SK-N-SH (cell line): ENCODE measurements around the gene AMFR. TPM values are rescaled to one million over a fixed set of nuclear protein-coding genes. Genes with fewer than 3 reads are reported as not detected.

ENCODE experiments used
- CTCF ChIA-PET: fragments of 300-600, 350-600 bp; formaldehyde crosslinking; extraction: SDS; loops from one replicate; lab custom pipeline; 2021; lab: Yijun Ruan, JAX
- POLR2A ChIA-PET: fragments of 350-600 bp; sonication (Branson Sonifier 250); formaldehyde crosslinking; extraction: SDS; loops from one replicate; lab custom pipeline; 2020; ENCODE audit warnings: antibody characterized with exemption, inconsistent platforms; lab: Yijun Ruan, JAX
- DNase-seq: peaks from one replicate; pipeline ENCODE4 v3.0.0; 2012
- H2AFZ ChIP-seq: fragments of 200-600 bp; sonication (generic); 2 replicates; pipeline ENCODE4 v1.8.1; 2016; ENCODE audit warnings: antibody characterized with exemption, mild to moderate bottlenecking, low read depth
- H3F3A ChIP-seq: fragments of 200-600 bp; sonication (generic); replicated peaks from 2 replicates; pipeline ENCODE3; 2016; ENCODE audit warnings: antibody characterized with exemption, mild to moderate bottlenecking; ENCODE audit not compliant: insufficient read depth
- H3K27ac ChIP-seq, 2 experiments: fragments of 200-500 bp in 1 of 2; fragments of 200-600 bp in 1 of 2; sonication (Bioruptor generic) in 1 of 2; sonication (generic), shearing (Covaris generic) in 1 of 2; 2 replicates each; pipeline versions ENCODE4 v1.5.1 to v1.6.1; 2014 to 2016; ENCODE audit warnings: low read depth in 2 of 2, inconsistent platforms in 1 of 2, low read length in 1 of 2, mild to moderate bottlenecking in 1 of 2, mixed read lengths in 1 of 2
- H3K27me3 ChIP-seq: fragments of 200-600 bp; sonication (generic), shearing (Covaris generic); 2 replicates; pipeline ENCODE4 v1.6.1; 2016; ENCODE audit warnings: mixed run types; ENCODE audit not compliant: insufficient read depth
- H3K36me3 ChIP-seq, 2 experiments: fragments of 200-500 bp in 1 of 2; fragments of 200-600 bp in 1 of 2; sonication (Bioruptor generic) in 1 of 2; sonication (generic) in 1 of 2; replicated peaks in 1 of 2; 2 replicates each; pipeline versions ENCODE3 to v1.5.1; 2014 to 2016; ENCODE audit warnings: low read length in 1 of 2, mild to moderate bottlenecking in 1 of 2; ENCODE audit not compliant: insufficient read depth in 2 of 2, control insufficient read depth in 1 of 2
- H3K4me1 ChIP-seq, 2 experiments: fragments of 200-500 bp in 1 of 2; fragments of 200-600 bp in 1 of 2; sonication (Bioruptor generic) in 1 of 2; sonication (generic), shearing (Covaris generic) in 1 of 2; 2 replicates each; pipeline versions ENCODE4 v1.5.1 to v1.6.1; 2014 to 2016; ENCODE audit warnings: low read depth in 1 of 2, low read length in 1 of 2, mixed run types in 1 of 2; ENCODE audit not compliant: insufficient read depth in 2 of 2, control insufficient read depth in 1 of 2
- H3K4me2 ChIP-seq: fragments of 200-600 bp; sonication (generic), shearing (Covaris generic); 2 replicates; pipeline ENCODE4 v1.6.1; 2017; ENCODE audit warnings: mixed run types
- H3K4me3 ChIP-seq, 2 experiments: fragments of 200-500 bp in 1 of 2; fragments of 200-600 bp in 1 of 2; sonication (Bioruptor generic) in 1 of 2; sonication (generic), shearing (Covaris generic) in 1 of 2; 2 replicates each; pipeline versions ENCODE4 v1.5.1 to v1.8.1; 2014 to 2016; ENCODE audit warnings: low read depth in 2 of 2, inconsistent platforms in 1 of 2, low read length in 1 of 2, mild to moderate bottlenecking in 1 of 2, mixed read lengths in 1 of 2, moderate library complexity in 1 of 2
- H3K79me2 ChIP-seq: fragments of 200-600 bp; sonication (generic); 2 replicates; pipeline ENCODE4 v1.8.1; 2017; ENCODE audit warnings: mild to moderate bottlenecking; ENCODE audit not compliant: insufficient read depth
- H3K9ac ChIP-seq: fragments of 200-600 bp; sonication (generic); 2 replicates; pipeline ENCODE4 v1.6.1; 2017; ENCODE audit warnings: mixed run types
- H3K9me2 ChIP-seq: fragments of 200-600 bp; sonication (generic); 2 replicates; pipeline ENCODE4 v1.6.1; 2017; ENCODE audit warnings: mixed run types
- H3K9me3 ChIP-seq: fragments of 200-600 bp; sonication (generic); 2 replicates; pipeline ENCODE4 v1.6.1; 2017; ENCODE audit warnings: mixed run types, mild to moderate bottlenecking, moderate library complexity
- H4K20me1 ChIP-seq: fragments of 200-600 bp; sonication (generic); 2 replicates; pipeline ENCODE4 v1.6.1; 2017; ENCODE audit warnings: mild to moderate bottlenecking, mixed run types; ENCODE audit not compliant: insufficient read depth
- CHD2 ChIP-seq: fragments of 150-350 bp; IDR thresholded peaks from 2 replicates; pipeline ENCODE4 v1.6.1; 2018; ENCODE audit warnings: low read length; ENCODE audit not compliant: partially characterized antibody
- EP300 ChIP-seq, 2 experiments: IDR thresholded peaks; 2 replicates each; pipeline versions ENCODE4 v1.4.0 to v1.6.1; 2012; ENCODE audit warnings: borderline replicate concordance in 1 of 2, low read depth in 1 of 2, low read length in 1 of 2
- FOXJ3 ChIP-seq: sonication (generic); formaldehyde crosslinking; IDR thresholded peaks from 2 replicates; pipeline ENCODE4 v1.5.1; 2020; ENCODE audit warnings: mild to moderate bottlenecking, missing genetic modification reagents
- POLR2AphosphoS5 ChIP-seq: IDR thresholded peaks from 2 replicates; pipeline ENCODE4 v1.6.1; 2012; ENCODE audit warnings: low read depth, low read length
- RAD21 ChIP-seq: IDR thresholded peaks from 2 replicates; pipeline ENCODE4 v1.6.1; 2012; ENCODE audit warnings: mild to moderate bottlenecking, low read length
- RCOR1 ChIP-seq: fragments of 150-350 bp; IDR thresholded peaks from 2 replicates; pipeline ENCODE4 v1.6.1; 2017; ENCODE audit warnings: antibody characterized with exemption, low read length
- RFX5 ChIP-seq: IDR thresholded peaks from 2 replicates; pipeline ENCODE4 v1.6.1; 2012; ENCODE audit warnings: mild to moderate bottlenecking, improper control_type of control experiment, low read length
- SIN3A ChIP-seq: IDR thresholded peaks from 2 replicates; pipeline ENCODE4 v1.6.1; 2012; ENCODE audit warnings: low read depth, mild to moderate bottlenecking, low read length, moderate library complexity, borderline replicate concordance
- WGBS: methylation state at CpG from one replicate; pipeline ENCODE4 v1.1.6; 2017; ENCODE audit warnings: low lambda C conversion rate; 5-methylcytosine and 5-hydroxymethylcytosine counted together
- polyA plus RNA-seq, 3 experiments: library from polyadenylated mRNA; depleted of rRNA; stranded (reverse); fragments of >200 nt; gene quantifications; 2 replicates each; pipeline ENCODE4 v1.2.3, GENCODE V29; 2012
- TF ChIP-seq, protein P1 (sequence below): IDR thresholded peaks from 2 replicates; pipeline ENCODE4; 2012
- TF ChIP-seq, protein P2 (sequence below): IDR thresholded peaks from 2 replicates; pipeline ENCODE4 v1.4.0; 2012; ENCODE audit warnings: low read depth, borderline replicate concordance
- TF ChIP-seq, protein P3 (sequence below): IDR thresholded peaks from 2 replicates; pipeline ENCODE4 v1.4.0; 2012; ENCODE audit warnings: low read depth, borderline replicate concordance
- TF ChIP-seq, protein P4 (sequence below): fragments of 200-600 bp; sonication (generic); IDR thresholded peaks from 2 replicates; pipeline ENCODE4 v1.6.1; 2017; ENCODE audit warnings: antibody characterized with exemption, mild to moderate bottlenecking, moderate library complexity
- TF ChIP-seq, protein P5 (sequence below): IDR thresholded peaks from 2 replicates; pipeline ENCODE4 v1.4.0; 2012; ENCODE audit warnings: low read depth
- TF ChIP-seq, protein P6 (sequence below): IDR thresholded peaks from 2 replicates; pipeline ENCODE4 v1.6.1; 2012; ENCODE audit warnings: mild to moderate bottlenecking, low read depth, low read length, moderate library complexity

The AMFR gene
- polyA plus RNA-seq, 1 of the 3 experiments (the other 2 are of a cell fraction), result 65.3 TPM

DNA sequence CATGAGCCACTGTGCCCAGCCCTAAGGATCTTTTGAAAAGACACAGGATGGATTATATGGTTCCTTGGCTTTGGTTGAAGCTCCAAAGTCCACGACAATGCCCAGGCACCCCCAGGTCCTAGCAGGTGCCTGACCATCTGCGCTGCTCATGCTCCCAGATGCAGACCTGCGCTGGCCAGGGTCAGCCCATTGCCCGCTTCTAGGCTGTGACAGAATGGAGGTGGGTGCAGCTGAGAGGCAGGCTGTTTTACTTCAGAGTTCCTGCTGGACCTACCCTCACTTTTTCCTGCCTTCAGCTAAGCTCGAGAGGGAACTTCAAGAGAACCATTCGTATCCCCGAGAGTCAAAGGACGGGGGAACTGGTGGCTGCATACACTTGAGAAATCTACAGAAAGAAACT, 60.5 kb downstream of the AMFR start (continued):
- TF ChIP-seq, protein P1, sequence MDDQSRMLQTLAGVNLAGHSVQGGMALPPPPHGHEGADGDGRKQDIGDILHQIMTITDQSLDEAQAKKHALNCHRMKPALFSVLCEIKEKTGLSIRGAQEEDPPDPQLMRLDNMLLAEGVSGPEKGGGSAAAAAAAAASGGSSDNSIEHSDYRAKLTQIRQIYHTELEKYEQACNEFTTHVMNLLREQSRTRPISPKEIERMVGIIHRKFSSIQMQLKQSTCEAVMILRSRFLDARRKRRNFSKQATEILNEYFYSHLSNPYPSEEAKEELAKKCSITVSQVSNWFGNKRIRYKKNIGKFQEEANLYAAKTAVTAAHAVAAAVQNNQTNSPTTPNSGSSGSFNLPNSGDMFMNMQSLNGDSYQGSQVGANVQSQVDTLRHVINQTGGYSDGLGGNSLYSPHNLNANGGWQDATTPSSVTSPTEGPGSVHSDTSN, result no peak

DNA sequence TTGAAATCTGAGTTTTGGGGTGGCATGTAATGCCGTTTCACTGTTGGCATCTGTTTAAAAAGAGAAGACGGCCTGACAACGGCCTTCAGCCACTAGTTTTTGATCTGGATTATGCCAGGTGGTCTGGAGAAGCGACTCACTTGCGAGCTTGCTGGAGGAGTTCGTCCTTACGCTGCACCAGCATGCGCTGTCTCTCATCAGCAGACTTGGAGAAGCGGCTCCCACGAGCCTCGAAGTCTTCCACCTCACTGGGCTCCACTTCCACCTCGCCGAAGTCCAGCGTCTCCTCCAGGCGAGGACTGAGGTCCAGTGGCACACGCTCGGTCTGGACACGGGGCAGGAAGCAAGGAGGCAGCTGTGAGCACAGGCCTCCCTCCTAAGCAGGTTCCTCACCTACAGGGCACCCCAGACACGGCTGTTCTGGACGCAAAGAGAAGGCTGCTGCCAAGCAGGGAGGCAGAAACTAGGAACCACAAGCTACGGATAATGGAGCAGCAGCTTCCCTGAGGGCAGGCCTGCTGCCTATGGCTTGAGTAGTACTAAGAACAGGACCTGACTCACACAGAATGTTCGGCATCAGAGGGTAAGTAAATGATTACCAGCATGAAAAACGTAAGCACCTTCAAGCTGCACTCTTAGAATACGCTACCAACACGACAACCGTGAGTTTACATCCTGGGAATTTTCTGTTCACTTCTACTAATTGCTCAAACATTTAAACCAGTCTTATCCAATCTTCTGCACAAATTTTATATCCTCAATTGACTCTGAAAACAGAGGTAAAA, 61.4 kb downstream of the AMFR start:
- no peaks in the 10 kb centered on the region for H3K9me2 ChIP-seq
- H3K9ac ChIP-seq, result no peak overlapping the region
- no peak for TF ChIP-seq EP300 (IDR thresholded peaks at IDR 0.05; ENCODE audit: borderline replicate concordance in 1 of 2, low read depth in 1 of 2, low read length in 1 of 2)
- TF ChIP-seq RFX5, result no peak
- TF ChIP-seq POLR2AphosphoS5, result no peak
- no peak for TF ChIP-seq SIN3A
- no peak for TF ChIP-seq RAD21
- TF ChIP-seq, protein P2, sequence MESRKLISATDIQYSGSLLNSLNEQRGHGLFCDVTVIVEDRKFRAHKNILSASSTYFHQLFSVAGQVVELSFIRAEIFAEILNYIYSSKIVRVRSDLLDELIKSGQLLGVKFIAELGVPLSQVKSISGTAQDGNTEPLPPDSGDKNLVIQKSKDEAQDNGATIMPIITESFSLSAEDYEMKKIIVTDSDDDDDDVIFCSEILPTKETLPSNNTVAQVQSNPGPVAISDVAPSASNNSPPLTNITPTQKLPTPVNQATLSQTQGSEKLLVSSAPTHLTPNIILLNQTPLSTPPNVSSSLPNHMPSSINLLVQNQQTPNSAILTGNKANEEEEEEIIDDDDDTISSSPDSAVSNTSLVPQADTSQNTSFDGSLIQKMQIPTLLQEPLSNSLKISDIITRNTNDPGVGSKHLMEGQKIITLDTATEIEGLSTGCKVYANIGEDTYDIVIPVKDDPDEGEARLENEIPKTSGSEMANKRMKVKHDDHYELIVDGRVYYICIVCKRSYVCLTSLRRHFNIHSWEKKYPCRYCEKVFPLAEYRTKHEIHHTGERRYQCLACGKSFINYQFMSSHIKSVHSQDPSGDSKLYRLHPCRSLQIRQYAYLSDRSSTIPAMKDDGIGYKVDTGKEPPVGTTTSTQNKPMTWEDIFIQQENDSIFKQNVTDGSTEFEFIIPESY, result no peak
- TF ChIP-seq CHD2, result no peak
- TF ChIP-seq, all 33 proteins: peak for 0
- ChIA-PET POLR2A (no interaction called here), CTCF (interaction anchor here (1.0 to 3.2 kb wide), 2 partner anchors 8 to 899 kb away, joined by 3 to 20 read pairs; no protein-coding TSS in a partner anchor)
- Histone ChIP-seq H3K4me1 (peaks cover 0 to 10% of the 10 kb centered on the region in 2 experiments; a peak in 1 of 4 replicates), H3K4me2 (no peak overlapping the region), H2AFZ (no peak overlapping the region), H3K27ac (no peak overlapping the region), H3K79me2 (no peaks in the 10 kb centered on the region), H3K27me3 (no peaks in the 10 kb centered on the region), H3K9me3 (no peaks in the 10 kb centered on the region), H3K36me3 (peaks cover 19 to 66% of the 10 kb centered on the region in 2 experiments), H4K20me1 (no peaks in the 10 kb centered on the region), H3F3A (peaks cover 5% of the 10 kb centered on the region), H3K4me3 (no peak overlapping the region)
- WGBS, result 94% methylated on average over 26 of the region's 26 CpGs
- DNase-seq, result no peak

DNA sequence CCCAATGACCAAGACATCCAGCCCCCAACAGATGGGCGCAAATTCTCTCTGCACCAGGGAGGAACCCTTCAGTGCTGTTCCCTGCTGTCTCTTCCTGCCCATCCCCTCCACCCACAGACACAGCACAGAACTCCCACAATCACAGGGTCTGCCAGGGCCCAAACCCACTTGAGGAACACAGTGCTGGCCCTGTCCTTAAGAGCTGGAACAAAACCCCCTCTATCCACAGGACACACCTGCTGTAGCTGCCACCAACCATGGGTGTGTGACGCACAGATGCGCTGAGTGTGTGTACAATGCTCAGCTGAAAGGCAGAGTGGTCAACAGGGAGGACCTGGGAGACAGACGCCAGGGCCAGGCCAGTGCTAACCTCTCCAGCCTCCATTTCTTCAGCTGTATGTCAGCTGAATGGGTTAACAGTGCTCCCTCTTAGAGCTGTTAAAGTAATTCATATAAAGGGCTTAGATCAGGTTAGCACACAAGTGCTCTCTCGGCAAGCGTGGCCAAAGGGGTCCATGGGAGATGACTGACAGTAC, 62.1 kb downstream of the AMFR start:
- no peak overlapping the region for H3K4me2 ChIP-seq
- H3K9me3 ChIP-seq, result no peaks in the 10 kb centered on the region
- no peak overlapping the region for H3K9ac ChIP-seq
- ChIA-PET POLR2A (no interaction called here), CTCF (no interaction called here)
- H2AFZ ChIP-seq, result no peak overlapping the region
- 97% methylated on average over 4 of the region's 6 CpGs for WGBS
- H3K36me3 ChIP-seq, result peaks cover 12 to 58% of the 10 kb centered on the region in 2 experiments
- H3K27me3 ChIP-seq, result no peaks in the 10 kb centered on the region
- peaks cover 5% of the 10 kb centered on the region for H3F3A ChIP-seq
- no peaks in the 10 kb centered on the region for H3K9me2 ChIP-seq
- H4K20me1 ChIP-seq, result no peaks in the 10 kb centered on the region
- no peak overlapping the region for H3K27ac ChIP-seq
- no peak overlapping the region for H3K4me3 ChIP-seq
- H3K4me1 ChIP-seq, result peaks cover 0 to 10% of the 10 kb centered on the region in 2 experiments; a peak in 1 of 4 replicates
- H3K79me2 ChIP-seq, result no peaks in the 10 kb centered on the region
- DNase-seq, result no peak
- TF ChIP-seq FOXJ3 (CRISPR knock-in tag) (no peak), RCOR1 (no peak), POLR2AphosphoS5 (no peak)
- TF ChIP-seq, protein P3, sequence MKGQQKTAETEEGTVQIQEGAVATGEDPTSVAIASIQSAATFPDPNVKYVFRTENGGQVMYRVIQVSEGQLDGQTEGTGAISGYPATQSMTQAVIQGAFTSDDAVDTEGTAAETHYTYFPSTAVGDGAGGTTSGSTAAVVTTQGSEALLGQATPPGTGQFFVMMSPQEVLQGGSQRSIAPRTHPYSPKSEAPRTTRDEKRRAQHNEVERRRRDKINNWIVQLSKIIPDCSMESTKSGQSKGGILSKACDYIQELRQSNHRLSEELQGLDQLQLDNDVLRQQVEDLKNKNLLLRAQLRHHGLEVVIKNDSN, result no peak
- TF ChIP-seq, protein P4, sequence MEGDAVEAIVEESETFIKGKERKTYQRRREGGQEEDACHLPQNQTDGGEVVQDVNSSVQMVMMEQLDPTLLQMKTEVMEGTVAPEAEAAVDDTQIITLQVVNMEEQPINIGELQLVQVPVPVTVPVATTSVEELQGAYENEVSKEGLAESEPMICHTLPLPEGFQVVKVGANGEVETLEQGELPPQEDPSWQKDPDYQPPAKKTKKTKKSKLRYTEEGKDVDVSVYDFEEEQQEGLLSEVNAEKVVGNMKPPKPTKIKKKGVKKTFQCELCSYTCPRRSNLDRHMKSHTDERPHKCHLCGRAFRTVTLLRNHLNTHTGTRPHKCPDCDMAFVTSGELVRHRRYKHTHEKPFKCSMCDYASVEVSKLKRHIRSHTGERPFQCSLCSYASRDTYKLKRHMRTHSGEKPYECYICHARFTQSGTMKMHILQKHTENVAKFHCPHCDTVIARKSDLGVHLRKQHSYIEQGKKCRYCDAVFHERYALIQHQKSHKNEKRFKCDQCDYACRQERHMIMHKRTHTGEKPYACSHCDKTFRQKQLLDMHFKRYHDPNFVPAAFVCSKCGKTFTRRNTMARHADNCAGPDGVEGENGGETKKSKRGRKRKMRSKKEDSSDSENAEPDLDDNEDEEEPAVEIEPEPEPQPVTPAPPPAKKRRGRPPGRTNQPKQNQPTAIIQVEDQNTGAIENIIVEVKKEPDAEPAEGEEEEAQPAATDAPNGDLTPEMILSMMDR, result no peak
- TF ChIP-seq, protein P5, sequence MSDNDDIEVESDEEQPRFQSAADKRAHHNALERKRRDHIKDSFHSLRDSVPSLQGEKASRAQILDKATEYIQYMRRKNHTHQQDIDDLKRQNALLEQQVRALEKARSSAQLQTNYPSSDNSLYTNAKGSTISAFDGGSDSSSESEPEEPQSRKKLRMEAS, result no peak
- TF ChIP-seq, protein P6, sequence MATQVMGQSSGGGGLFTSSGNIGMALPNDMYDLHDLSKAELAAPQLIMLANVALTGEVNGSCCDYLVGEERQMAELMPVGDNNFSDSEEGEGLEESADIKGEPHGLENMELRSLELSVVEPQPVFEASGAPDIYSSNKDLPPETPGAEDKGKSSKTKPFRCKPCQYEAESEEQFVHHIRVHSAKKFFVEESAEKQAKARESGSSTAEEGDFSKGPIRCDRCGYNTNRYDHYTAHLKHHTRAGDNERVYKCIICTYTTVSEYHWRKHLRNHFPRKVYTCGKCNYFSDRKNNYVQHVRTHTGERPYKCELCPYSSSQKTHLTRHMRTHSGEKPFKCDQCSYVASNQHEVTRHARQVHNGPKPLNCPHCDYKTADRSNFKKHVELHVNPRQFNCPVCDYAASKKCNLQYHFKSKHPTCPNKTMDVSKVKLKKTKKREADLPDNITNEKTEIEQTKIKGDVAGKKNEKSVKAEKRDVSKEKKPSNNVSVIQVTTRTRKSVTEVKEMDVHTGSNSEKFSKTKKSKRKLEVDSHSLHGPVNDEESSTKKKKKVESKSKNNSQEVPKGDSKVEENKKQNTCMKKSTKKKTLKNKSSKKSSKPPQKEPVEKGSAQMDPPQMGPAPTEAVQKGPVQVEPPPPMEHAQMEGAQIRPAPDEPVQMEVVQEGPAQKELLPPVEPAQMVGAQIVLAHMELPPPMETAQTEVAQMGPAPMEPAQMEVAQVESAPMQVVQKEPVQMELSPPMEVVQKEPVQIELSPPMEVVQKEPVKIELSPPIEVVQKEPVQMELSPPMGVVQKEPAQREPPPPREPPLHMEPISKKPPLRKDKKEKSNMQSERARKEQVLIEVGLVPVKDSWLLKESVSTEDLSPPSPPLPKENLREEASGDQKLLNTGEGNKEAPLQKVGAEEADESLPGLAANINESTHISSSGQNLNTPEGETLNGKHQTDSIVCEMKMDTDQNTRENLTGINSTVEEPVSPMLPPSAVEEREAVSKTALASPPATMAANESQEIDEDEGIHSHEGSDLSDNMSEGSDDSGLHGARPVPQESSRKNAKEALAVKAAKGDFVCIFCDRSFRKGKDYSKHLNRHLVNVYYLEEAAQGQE, result no peak
